ENCODE data around the gene ZNF593OS.
A peak's percentile ranks its signal among the peaks of the same experiment; 100 is the strongest.

Gene ZNF593OS

GRCh38 chr1:26161415-26162219 lies 10.0 kb downstream of the ZNF593OS start:
- no peak for FAIRE-seq
- DNase-seq (ENCODE audit: extremely low spot score, insufficient read length, low read depth) = no peak

- FAIRE-seq = no peak
- no peak for DNase-seq (ENCODE audit: extremely low spot score, insufficient read length, low read depth)
These were observed 10.9 kb downstream of the ZNF593OS start for GRCh38 chr1:26160527-26161414.

GRCh38 chr1:26159743-26160039 lies 11.9 kb downstream of the ZNF593OS start:
- FAIRE-seq = no peak
- DNase-seq (ENCODE audit: extremely low spot score, insufficient read length, low read depth) = no peak

DNA sequence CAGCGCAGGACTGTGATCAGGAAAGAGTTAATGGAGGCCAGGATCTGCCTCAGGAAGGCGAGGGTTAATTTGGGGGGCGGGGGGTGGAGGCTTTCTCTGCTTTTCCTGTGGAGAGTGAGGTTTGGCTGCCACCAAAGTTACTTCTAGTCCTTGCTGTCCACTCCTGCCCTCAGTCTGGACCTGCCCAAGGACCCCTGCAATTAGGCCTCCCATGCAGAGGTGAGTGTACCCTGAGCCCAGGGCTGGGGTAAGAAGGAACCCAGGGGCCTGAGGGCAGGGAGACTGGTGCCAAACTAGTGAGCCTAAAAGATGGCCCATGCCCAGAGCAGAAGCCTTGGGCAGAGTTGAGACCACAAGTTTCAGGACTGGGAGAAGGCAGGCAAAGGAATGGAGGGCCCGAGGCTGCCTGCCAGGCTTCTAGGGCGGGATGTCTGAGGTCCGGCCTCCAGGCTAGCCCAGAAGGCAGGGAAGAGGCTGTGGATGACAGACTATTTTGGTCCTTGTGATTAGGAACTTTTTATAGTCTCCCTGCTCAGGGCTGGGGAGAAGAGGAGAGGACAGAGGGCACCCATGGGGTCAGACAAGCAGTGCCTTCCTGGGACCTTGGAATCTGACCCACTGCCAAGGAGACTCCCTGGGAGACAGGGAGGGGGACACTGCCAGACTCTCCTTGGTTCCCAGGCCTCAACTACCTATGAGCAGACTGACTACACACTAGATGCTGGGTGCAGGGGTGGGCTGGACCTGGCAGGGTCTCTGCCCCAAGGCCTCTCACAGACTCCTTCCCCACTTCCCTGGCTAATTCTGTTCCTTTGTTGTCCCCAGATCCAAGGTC lies 12.5 kb downstream of the ZNF593OS start, which contains the start of gene FAM110D:
TSS of gene FAM110D (plus strand) at position 172 of the 835 bp plus-strand sequence. CDS start 2,213 bp downstream, outside the sequence.
- DNase-seq (ENCODE audit: extremely low spot score, insufficient read length, low read depth) (no peak), FAIRE-seq (no peak)

DNA sequence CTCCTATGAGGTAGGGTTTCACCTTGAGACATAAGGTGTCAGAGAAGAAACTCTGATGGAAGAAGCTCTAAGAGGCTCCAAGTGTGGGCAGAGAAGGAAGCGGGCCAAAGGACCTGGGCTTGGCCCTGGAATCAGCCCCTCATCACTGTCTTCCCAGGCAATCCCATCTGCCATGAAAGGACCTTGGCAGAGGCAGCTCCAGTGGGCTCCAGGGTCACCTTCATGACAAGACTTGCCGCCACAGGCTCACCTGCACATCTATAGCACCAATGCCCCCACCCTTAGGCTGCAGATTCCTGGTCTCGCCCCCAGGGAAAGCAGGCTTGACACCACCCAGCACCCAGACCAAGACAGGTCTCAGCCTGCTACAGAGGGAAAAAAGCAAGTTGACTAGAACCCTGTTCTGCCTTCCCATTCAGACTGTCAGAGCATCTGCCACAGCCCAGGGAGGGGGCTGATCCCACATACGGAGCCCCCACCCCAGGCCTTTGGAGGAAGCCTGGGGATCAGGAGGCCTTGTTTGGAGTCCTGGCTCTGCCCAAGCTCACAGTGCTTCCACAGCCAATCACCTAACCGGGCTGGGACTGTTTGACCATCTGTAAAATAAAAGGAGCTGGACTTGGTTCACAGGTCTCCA lies 13.2 kb downstream of the ZNF593OS start:
- DNase-seq (ENCODE audit: extremely low spot score, insufficient read length, low read depth) = no peak
- no peak for FAIRE-seq

DNA sequence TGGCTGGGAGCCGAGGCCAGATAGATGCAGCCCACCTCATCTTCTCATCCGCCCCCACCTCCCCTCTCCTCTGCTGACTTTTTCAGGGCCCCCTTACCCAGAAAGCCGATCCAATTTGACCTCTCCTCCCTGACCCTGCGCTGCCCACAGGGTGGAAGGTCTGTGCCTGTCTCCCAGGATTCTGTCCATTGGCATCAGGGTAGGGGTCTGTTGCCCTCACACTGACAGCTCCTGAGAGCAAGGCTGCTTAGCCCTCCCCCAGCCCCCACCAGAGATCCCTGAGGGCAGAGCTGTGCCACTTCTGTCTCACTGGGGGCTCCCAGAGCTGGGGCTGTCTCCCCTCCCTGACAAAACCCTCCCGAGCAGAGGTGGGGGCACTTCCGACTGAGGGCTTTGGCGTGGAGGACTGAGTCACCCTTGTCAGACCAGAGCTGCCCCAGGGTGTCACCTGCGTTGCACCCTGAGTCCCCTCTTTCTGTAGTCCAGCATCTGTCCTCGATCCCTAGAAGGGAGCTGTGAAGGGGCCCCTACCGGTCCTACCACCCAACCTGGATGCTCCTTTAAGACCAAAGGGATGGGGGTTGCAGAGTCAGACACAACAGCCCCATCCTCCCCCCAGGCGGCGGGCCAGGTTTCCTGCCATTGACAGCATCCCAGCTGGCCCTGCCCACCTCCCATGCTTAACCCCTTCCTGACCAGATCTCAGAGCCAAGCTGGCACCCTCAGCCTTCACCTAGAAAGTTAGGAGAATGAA lies 15.2 kb downstream of the ZNF593OS start:
- DNase-seq (ENCODE audit: extremely low spot score, insufficient read length, low read depth) (no peak), FAIRE-seq (no peak)

DNA sequence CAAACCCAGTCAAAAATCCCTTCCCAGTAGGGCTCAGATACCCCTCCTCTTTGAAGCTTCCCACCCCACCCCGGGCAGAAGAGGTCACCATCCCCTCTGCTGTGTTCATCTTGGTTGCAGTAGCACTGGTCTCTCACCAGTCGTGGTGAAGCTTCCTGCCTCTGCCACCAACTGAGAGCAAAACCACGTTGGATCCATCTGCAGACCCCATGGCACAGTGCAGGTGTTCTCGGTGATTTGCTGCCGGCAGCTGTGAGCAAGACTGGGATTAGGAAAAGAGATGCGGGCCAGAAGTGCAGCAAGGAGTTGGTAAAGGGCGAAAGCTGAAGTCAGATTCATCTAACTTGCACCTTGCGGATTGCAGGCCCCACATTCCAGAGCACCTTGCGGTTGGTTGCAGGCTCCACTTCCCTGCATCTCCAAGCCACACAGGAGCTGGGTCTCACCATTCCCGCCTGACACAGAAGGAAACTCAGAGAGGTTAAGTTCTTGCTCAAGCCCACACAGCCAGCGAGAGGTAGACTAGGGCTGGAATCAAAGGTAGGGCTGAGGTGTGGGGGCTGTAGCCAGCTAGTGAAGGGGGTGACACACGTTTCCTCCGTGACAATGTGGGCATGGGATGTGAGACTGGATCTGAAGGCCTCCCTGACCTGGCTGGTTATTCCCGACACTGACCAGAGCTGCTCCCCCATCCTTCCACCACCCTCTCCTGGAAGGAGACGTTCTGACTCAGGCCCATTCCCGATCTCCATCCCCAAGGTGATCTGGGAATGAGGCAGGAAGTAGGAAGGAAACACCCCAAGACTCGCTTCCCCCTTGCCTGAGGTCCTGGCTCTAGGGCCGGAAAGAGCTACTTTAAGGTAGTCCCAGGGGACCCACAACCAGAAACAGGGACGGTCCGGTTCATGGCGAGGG lies 16.0 kb downstream of the ZNF593OS start:
- FAIRE-seq = no peak
- no peak for DNase-seq (ENCODE audit: extremely low spot score, insufficient read length, low read depth)

DNA sequence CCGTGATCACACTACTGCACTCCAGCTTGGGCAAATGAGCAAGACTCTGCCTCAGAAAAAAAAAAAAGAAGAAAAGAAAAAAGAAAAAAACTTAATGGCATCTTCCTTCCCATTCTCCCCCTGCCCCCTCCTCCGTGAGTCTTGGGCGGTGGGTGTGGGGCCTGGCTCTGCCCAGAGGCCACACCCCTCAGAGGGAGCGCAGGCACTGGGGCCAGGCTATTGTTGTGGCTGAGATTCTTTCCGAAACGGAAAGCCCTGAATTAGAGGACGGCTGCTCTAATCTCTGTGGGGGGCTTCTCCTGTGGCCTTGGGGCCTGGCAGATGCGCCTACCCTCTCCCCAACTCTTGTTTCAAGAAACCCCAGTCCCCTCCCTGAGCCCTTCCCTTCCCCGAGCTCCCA lies 16.9 kb downstream of the ZNF593OS start:
- no peak for FAIRE-seq

DNA sequence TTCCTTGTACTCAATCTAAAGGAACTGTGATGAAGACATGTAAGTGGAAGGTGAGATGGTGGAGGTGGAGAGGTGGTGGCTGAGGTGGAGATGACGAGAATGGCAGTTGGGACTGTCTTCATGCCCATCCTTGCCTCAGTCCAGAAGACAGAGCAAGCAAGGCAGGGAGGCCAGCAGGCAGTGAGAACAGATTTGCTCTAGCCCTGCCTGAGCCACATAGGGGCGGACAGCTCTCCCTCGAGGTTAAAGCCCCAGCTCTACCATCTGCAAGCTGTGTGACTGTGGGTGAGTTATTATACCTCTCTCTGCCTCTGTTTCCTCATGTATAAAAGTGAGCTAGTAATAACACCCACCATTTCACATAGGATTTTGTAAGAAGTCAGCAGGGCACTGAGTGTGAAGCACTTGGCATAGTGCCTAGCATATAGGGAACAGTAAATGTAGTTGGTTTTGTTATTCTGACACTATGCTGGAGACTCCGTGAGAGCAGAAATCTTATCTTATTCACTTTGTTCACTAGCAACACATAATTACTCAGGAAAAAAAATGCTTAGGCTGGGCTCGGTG lies 17.6 kb downstream of the ZNF593OS start:
- FAIRE-seq (no peak), DNase-seq (ENCODE audit: extremely low spot score, insufficient read length, low read depth) (no peak)

More for the DNA sequence above, 16.9 kb downstream of the ZNF593OS start:
- no peak for DNase-seq (ENCODE audit: extremely low spot score, insufficient read length, low read depth)

DNA sequence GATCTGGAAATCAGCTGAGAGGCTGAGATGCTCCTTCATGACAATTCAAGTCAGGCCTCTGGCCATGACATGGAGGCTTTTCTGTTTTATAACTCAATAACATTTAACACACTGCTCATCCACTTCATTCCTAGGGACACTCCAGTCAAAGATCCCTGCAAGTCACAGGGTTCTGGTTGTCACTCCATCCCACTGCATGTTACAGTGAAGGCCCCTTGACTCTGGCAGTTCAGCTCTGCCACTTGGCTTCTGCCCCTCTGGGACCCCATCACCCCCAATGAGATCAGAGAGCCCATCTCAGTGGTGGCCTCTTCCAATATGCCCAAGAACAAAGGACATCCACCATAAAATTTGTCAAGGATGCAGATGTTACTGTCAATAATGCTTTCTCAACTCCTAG lies 22.7 kb downstream of the ZNF593OS start:
- DNase-seq (ENCODE audit: extremely low spot score, insufficient read length, low read depth) (no peak), FAIRE-seq (no peak)

DNA sequence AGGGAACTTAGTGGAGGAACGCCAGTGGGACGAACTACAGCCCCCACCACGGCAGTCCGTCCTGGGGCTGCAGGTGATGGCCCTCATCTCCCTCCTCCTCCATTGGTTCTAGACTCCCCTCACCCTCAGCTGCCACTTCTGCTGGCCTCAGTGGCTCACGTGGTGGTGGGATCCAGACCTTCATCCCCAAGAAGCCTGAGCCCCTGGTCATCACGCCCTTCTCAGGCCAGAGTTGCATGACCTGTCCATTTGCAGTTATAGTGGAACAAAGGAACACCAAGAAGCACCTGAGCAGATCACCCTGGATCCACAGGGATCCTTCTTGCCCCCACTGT lies 25.7 kb downstream of the ZNF593OS start:
- no peak for FAIRE-seq
- DNase-seq (ENCODE audit: extremely low spot score, insufficient read length, low read depth) = no peak

GRCh38 chr1:26145041-26145959 lies 26.3 kb downstream of the ZNF593OS start:
- DNase-seq (ENCODE audit: extremely low spot score, insufficient read length, low read depth) = no peak
- peak; percentile 92 for FAIRE-seq

DNA sequence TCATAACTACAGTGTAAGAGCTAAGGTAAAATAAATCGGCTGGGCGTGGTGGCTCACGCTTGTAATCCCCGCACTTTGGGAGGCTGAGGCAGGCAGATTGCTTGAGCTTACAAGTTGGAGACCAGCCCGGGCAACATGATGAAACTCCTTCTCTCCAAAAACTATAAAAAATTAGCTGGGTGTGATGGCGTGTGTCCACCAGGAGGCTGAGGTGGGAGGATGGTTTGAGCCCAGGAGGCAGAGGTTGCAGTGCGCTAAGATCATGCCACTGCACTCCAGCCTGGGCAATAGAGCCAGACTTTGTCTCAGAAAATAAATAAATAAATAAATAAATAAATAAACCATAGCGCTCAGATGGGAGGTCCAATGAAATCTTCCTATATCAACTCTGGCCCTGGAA lies 29.5 kb downstream of the ZNF593OS start:
- DNase-seq (ENCODE audit: extremely low spot score, insufficient read length, low read depth) (no peak), FAIRE-seq (no peak)

- no peak for FAIRE-seq
- DNase-seq (ENCODE audit: extremely low spot score, insufficient read length, low read depth) = no peak
These were observed 32.6 kb downstream of the ZNF593OS start for GRCh38 chr1:26138974-26139558.

DNA sequence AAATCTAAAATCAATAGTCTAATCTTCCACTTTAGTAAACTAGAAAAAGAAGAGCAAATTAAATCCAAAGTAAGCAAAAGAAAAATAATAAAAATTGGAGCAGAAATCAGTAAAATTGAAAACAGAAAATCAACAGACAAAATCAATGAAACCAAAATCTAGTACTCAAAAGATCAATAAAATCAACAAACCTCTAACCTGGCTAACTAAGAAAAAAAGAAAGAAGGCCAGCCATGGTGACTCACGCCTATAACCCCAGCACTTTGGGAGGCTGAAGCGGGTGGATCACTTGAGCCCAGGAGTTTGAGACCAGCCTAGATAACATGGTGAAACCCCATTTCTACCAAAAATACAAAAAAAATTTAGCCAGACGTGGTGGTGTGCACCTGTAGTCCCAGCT lies 37.2 kb downstream of the ZNF593OS start:
- DNase-seq (ENCODE audit: extremely low spot score, insufficient read length, low read depth) = no peak
- no peak for FAIRE-seq

- FAIRE-seq (no peak), DNase-seq (ENCODE audit: extremely low spot score, insufficient read length, low read depth) (no peak)
These were observed 38.8 kb downstream of the ZNF593OS start for GRCh38 chr1:26132834-26133167.
